NCI-H460 (cell line): ENCODE measurements around the gene FCRL1. TPM values are rescaled to one million over a fixed set of nuclear protein-coding genes. Genes with fewer than 3 reads are reported as not detected.

ENCODE experiments used
- DNase-seq: peaks from one replicate; pipeline ENCODE4 v3.0.0-alpha.2; 2016; ENCODE audit warnings: low read depth; ENCODE audit errors: extremely low read depth
- polyA plus RNA-seq: library from polyadenylated mRNA; depleted of rRNA; stranded (reverse); fragments of >200 nt; gene quantifications from 2 replicates; pipeline ENCODE4 v1.2.3, GENCODE V29; 2014; cell fraction: nucleus; rRNA removed
- total RNA-seq: library from RNA; depleted of rRNA; stranded (reverse); fragments of >200 nt; shearing (Covaris generic); gene quantifications from 2 replicates; pipeline ENCODE4 v1.2.3, GENCODE V29; 2014; rRNA removed

FCRL1 gene
- total RNA-seq = not detected in 2 replicates
- polyA plus RNA-seq = not detected in 2 replicates

GRCh38 chr1:157819896-157820295, at the start of gene FCRL1:
Gene FCRL1 (minus strand): TSS chr1:157820120. CDS start chr1:157820037, 83 bp downstream.
- no peak for DNase-seq

- DNase-seq = no peak
Measured at GRCh38 chr1:157868654-157869053, 48.7 kb upstream of the FCRL1 start.

GRCh38 chr1:157862114-157863070, 42.5 kb upstream of the FCRL1 start:
- no peak for DNase-seq

GRCh38 chr1:157856538-157856937, 36.6 kb upstream of the FCRL1 start:
- no peak for DNase-seq

- no peak for DNase-seq
Measured at GRCh38 chr1:157852476-157852875, 32.6 kb upstream of the FCRL1 start.

GRCh38 chr1:157849229-157849875, 29.4 kb upstream of the FCRL1 start:
- no peak for DNase-seq

- DNase-seq = no peak
Measured at GRCh38 chr1:157844089-157844830, 24.3 kb upstream of the FCRL1 start.

GRCh38 chr1:157842939-157843338, 23.0 kb upstream of the FCRL1 start:
- DNase-seq = no peak

- DNase-seq = no peak
Measured at GRCh38 chr1:157841708-157842107, 21.8 kb upstream of the FCRL1 start, which contains the start of gene CD5L. Gene CD5L (minus strand): TSS chr1:157841808. CDS start chr1:157841701, 107 bp downstream.

GRCh38 chr1:157838966-157839365, 19.0 kb upstream of the FCRL1 start:
- DNase-seq = no peak

- no peak for DNase-seq
Measured at GRCh38 chr1:157834430-157834829, 14.5 kb upstream of the FCRL1 start.

GRCh38 chr1:157833145-157833544, 13.2 kb upstream of the FCRL1 start:
- no peak for DNase-seq

- DNase-seq = no peak
Measured at GRCh38 chr1:157831968-157832626, 12.2 kb upstream of the FCRL1 start.

- no peak for DNase-seq
Measured at GRCh38 chr1:157830887-157831286, 11.0 kb upstream of the FCRL1 start.

GRCh38 chr1:157829711-157830110, 9.8 kb upstream of the FCRL1 start:
- DNase-seq = no peak

- DNase-seq = no peak
Measured at GRCh38 chr1:157829210-157829609, 9.3 kb upstream of the FCRL1 start.

GRCh38 chr1:157820299-157820698, 379 bp upstream of the FCRL1 start:
- no peak for DNase-seq

GRCh38 chr1:157819215-157819614, 705 bp downstream of the FCRL1 start:
- DNase-seq = no peak

GRCh38 chr1:157813269-157813668, 6.7 kb downstream of the FCRL1 start:
- DNase-seq = no peak

- no peak for DNase-seq
Measured at GRCh38 chr1:157806431-157807149, 13.3 kb downstream of the FCRL1 start.
